WTC11 (cell line): ENCODE data around the gene MMP17.

Experiments
- ATF2 ChIP-seq: sonication (generic); formaldehyde crosslinking; IDR thresholded peaks from 2 replicates; pipeline ENCODE4 v1.8.1; 2022; ENCODE audit warnings: low read depth, missing genetic modification reagents, borderline replicate concordance
- CTCF ChIP-seq: fragments of 200-600 bp; IDR thresholded peaks from 2 replicates; pipeline ENCODE4 v1.8.0; 2022; ENCODE audit warnings: antibody characterized with exemption
- ETV6 ChIP-seq: sonication (generic); formaldehyde crosslinking; IDR thresholded peaks from 2 replicates; pipeline ENCODE4 v1.8.1; 2022; ENCODE audit warnings: mild to moderate bottlenecking, missing genetic modification reagents
- MAX ChIP-seq: sonication (generic); formaldehyde crosslinking; IDR thresholded peaks from 2 replicates; pipeline ENCODE4 v1.8.0; 2022; ENCODE audit warnings: mild to moderate bottlenecking, missing genetic modification reagents
- RELA ChIP-seq: sonication (generic); formaldehyde crosslinking; IDR thresholded peaks from 2 replicates; pipeline ENCODE4 v1.8.1; 2022; ENCODE audit warnings: missing genetic modification reagents, mild to moderate bottlenecking, borderline replicate concordance
- TCF7 ChIP-seq: sonication (generic); formaldehyde crosslinking; IDR thresholded peaks from 2 replicates; pipeline ENCODE4 v1.8.0; 2022; ENCODE audit warnings: mild to moderate bottlenecking, low read depth, missing genetic modification reagents, moderate library complexity
- TEAD1 ChIP-seq: sonication (generic); formaldehyde crosslinking; IDR thresholded peaks from 2 replicates; pipeline ENCODE4 v1.8.0; 2022; ENCODE audit warnings: mild to moderate bottlenecking, missing genetic modification reagents
- USF2 ChIP-seq: sonication (generic); formaldehyde crosslinking; IDR thresholded peaks from 2 replicates; pipeline ENCODE4 v1.8.1; 2023; ENCODE audit warnings: mild to moderate bottlenecking, missing genetic modification reagents, moderate library complexity

- TF ChIP-seq MAX (CRISPR knock-in tag) (no peak), TCF7 (CRISPR knock-in tag) (no peak), TEAD1 (CRISPR knock-in tag) (no peak), CTCF (no peak), RELA (CRISPR knock-in tag) (no peak), USF2 (CRISPR knock-in tag) (no peak), ETV6 (CRISPR knock-in tag) (no peak), ATF2 (CRISPR knock-in tag) (no peak)
These were observed 40.1 kb upstream of the MMP17 start for GRCh38 chr12:131788070-131788469.
